A673 (cell line): ENCODE data around the gene GRIK3. TPM values are rescaled to one million over a fixed set of nuclear protein-coding genes. Genes with fewer than 3 reads are reported as not detected.

Experiments
- BruUV-seq: library from RNA; stranded (reverse); fragments of 400-500 nt; replicated peaks from 2 replicates; lab custom pipeline; 2021; lab: Mats Ljungman, UMichigan
- CTCF ChIA-PET: fragments of 300-600 bp; sonication (Branson Sonifier 250); formaldehyde crosslinking; loops from one replicate; lab custom pipeline; 2022; ENCODE audit warnings: antibody characterized with exemption; lab: Charles Lee
- POLR2A ChIA-PET: fragments of 300-600 bp; sonication (Branson Sonifier 250); formaldehyde crosslinking; loops from one replicate; lab custom pipeline; 2022; ENCODE audit warnings: antibody characterized with exemption; ENCODE audit not compliant: low non-redundant PET; lab: Charles Lee
- DNase-seq: peaks from one replicate; pipeline ENCODE4 v3.0.0-alpha.2; 2015; ENCODE audit warnings: low spot score
- H3K27ac ChIP-seq: fragments of 200-600 bp; sonication (generic); 2 replicates; pipeline ENCODE4 v1.5.1; 2016; ENCODE audit warnings: mixed run types, low read depth, mild to moderate bottlenecking, mixed read lengths, antibody characterized with exemption, low read length; ENCODE audit not compliant: poor library complexity, severe bottlenecking
- H3K27me3 ChIP-seq: fragments of 200-600 bp; sonication (generic); replicated peaks from 2 replicates; pipeline ENCODE4 v1.6.1; 2017; ENCODE audit warnings: mixed run types, low read depth, mild to moderate bottlenecking, mixed read lengths, antibody characterized with exemption, low read length; ENCODE audit not compliant: insufficient read depth, poor library complexity
- H3K36me3 ChIP-seq: fragments of 200-600 bp; sonication (generic); 2 replicates; pipeline ENCODE4 v1.6.1; 2016; ENCODE audit warnings: mixed run types, mild to moderate bottlenecking, mixed read lengths, antibody characterized with exemption, low read length; ENCODE audit not compliant: insufficient read depth, poor library complexity, severe bottlenecking
- H3K4me1 ChIP-seq: fragments of 200-600 bp; sonication (generic); 2 replicates; pipeline ENCODE4 v1.6.1; 2017; ENCODE audit warnings: mixed run types, mild to moderate bottlenecking, mixed read lengths, antibody characterized with exemption, low read length; ENCODE audit not compliant: insufficient read depth, poor library complexity, severe bottlenecking
- H3K4me3 ChIP-seq: fragments of 200-600 bp; sonication (generic); 2 replicates; pipeline ENCODE4 v1.5.1; 2016; ENCODE audit warnings: low read depth, mixed run types, mild to moderate bottlenecking, mixed read lengths, low read length; ENCODE audit not compliant: poor library complexity, severe bottlenecking
- H3K9me3 ChIP-seq: fragments of 200-600 bp; sonication (generic); 2 replicates; pipeline ENCODE4 v1.6.1; 2016; ENCODE audit warnings: mixed run types, low read depth, mild to moderate bottlenecking, mixed read lengths, antibody characterized with exemption, low read length; ENCODE audit not compliant: poor library complexity, severe bottlenecking
- EZH2 ChIP-seq: fragments of 200-600 bp; sonication (generic); IDR thresholded peaks from 2 replicates; pipeline ENCODE4 v1.6.1; 2017; ENCODE audit warnings: borderline replicate concordance, low read depth, mild to moderate bottlenecking, mixed read lengths, antibody characterized with exemption, low read length; ENCODE audit not compliant: poor library complexity, severe bottlenecking
- intact Hi-C: fragments of 100-400 bp; cut with micrococcal nuclease; formaldehyde crosslinking; loops from one replicate; pipeline ENCODE4 v1.10.0; 2022; ENCODE audit not compliant: unreplicated experiment
- total RNA-seq: library from RNA; stranded (reverse); gene quantifications from 2 replicates; pipeline ENCODE4 v1.2.3, GENCODE V29; 2021
- TF ChIP-seq, protein P1 (sequence below): fragments of 300-800, 200-600 bp; sonication (generic); conservative IDR thresholded peaks from 2 replicates; pipeline ENCODE4 v1.5.1; 2017; ENCODE audit warnings: low read depth, mild to moderate bottlenecking, antibody characterized with exemption, low read length, moderate library complexity, mixed read lengths

GRIK3 gene
- total RNA-seq, 1 experiment from 2014 or later = 0.17 TPM

DNA sequence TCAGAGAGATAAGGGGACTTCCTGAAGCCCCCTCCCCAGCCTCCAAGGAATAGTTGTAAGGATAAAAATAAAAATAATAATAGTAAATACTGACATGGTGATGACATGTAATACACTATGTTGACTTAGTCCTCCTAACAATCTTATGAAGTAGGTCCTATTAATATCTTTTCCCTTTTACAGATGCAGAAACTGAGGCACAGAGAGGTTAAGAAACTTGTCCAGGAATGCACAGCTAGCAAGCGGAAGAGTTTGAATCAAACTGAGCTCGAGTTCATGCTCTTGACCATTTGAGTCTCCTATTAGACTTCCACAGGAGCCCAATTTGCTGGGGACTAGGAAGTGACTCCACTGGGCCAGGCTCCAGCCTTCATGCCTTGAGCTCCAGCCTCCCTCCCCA lies 194.8 kb downstream of the GRIK3 start:
- Histone ChIP-seq H3K36me3 (no peaks in the 10 kb centered on the region), H3K27me3 (no peaks in the 10 kb centered on the region), H3K4me1 (no peaks in the 10 kb centered on the region), H3K4me3 (no peak overlapping the region), H3K27ac (no peak overlapping the region), H3K9me3 (no peaks in the 10 kb centered on the region)
- CTCF ChIA-PET = no interaction called here
- no peak for TF ChIP-seq EZH2
- TF ChIP-seq, protein P1, sequence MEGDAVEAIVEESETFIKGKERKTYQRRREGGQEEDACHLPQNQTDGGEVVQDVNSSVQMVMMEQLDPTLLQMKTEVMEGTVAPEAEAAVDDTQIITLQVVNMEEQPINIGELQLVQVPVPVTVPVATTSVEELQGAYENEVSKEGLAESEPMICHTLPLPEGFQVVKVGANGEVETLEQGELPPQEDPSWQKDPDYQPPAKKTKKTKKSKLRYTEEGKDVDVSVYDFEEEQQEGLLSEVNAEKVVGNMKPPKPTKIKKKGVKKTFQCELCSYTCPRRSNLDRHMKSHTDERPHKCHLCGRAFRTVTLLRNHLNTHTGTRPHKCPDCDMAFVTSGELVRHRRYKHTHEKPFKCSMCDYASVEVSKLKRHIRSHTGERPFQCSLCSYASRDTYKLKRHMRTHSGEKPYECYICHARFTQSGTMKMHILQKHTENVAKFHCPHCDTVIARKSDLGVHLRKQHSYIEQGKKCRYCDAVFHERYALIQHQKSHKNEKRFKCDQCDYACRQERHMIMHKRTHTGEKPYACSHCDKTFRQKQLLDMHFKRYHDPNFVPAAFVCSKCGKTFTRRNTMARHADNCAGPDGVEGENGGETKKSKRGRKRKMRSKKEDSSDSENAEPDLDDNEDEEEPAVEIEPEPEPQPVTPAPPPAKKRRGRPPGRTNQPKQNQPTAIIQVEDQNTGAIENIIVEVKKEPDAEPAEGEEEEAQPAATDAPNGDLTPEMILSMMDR = no peak
- intact Hi-C loops = no loop called here
- DNase-seq = no peak
- POLR2A ChIA-PET = no interaction called here
- BruUV-seq = no TSS peak

DNA sequence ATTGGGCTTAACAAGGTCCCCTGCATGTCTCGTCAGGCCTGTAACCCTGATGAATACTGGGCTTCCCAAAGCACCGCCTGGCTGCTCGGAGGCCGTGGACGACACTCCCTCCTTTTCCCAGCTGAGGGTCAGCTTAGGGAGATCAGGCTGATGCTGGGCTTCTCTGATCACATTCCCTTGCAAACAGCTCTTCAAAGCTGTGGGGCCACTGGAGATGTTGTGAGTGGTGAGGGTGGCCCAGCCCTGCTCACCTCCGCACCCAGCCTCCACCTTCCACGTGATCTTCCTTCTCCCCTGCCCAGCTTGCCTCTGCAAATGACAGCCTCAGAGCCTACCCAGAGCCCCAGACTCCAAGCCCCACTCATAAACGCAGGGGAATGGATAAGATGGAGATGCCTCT lies 195.4 kb downstream of the GRIK3 start:
- no peak for DNase-seq
- H3K4me1 ChIP-seq = no peaks in the 10 kb centered on the region
- H3K9me3 ChIP-seq = no peaks in the 10 kb centered on the region
- no TSS peak for BruUV-seq
- intact Hi-C loops = no loop called here
- POLR2A ChIA-PET = no interaction called here
- no peaks in the 10 kb centered on the region for H3K27me3 ChIP-seq
- TF ChIP-seq, protein P1 = no peak
- H3K36me3 ChIP-seq = no peaks in the 10 kb centered on the region
- no peak overlapping the region for H3K27ac ChIP-seq
- CTCF ChIA-PET = no interaction called here
- no peak overlapping the region for H3K4me3 ChIP-seq

DNA sequence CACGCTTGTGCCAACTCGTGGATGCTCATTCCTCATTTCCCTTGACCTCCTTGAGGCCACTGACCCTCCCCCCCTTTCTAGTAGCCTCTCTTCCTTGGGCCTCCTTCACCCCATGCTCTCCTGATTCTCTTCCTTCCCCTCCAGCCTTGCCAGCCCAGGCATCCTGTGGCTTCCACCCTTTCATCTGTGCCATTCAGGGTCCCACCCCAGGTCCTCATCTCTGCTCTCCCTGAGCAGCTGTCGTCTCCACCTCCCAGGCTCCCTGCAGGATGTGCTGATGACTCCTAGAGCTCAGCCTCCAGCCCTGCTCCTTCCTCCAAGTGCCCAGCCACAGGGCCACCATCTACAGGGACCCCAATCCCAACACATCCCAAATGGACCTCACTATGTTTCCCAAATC lies 197.4 kb downstream of the GRIK3 start:
- TF ChIP-seq, protein P1 = no peak
- no peak for TF ChIP-seq EZH2
- Histone ChIP-seq H3K4me1 (no peaks in the 10 kb centered on the region), H3K27ac (no peak overlapping the region), H3K4me3 (no peak overlapping the region), H3K9me3 (no peaks in the 10 kb centered on the region), H3K27me3 (no peaks in the 10 kb centered on the region), H3K36me3 (no peaks in the 10 kb centered on the region)
- intact Hi-C loops = no loop called here
- POLR2A ChIA-PET = no interaction called here
- BruUV-seq = no TSS peak
- no peak for DNase-seq
- CTCF ChIA-PET = no interaction called here
